Tibial nerve (tissue), 4 donors: Measurements from ENCODE around the gene ROCK2. TPM values are rescaled to one million over a fixed set of nuclear protein-coding genes. Genes with fewer than 3 reads are reported as not detected.

Experiments used
- DNase-seq, 2 donors: peaks; one replicate each; pipeline ENCODE4 v3.0.0-alpha.2; 2019; ENCODE audit warnings: low spot score in 2 of 2
- H3K27ac ChIP-seq, 4 donors: fragments of 200-600 bp; sonication (generic) in 3 of 4; one replicate each; pipeline ENCODE4 v1.5.1; 2017 to 2019; ENCODE audit warnings: mild to moderate bottlenecking in 1 of 4
- H3K27me3 ChIP-seq, 2 donors: fragments of 200-600 bp; sonication (generic) in 1 of 2; one replicate each; pipeline versions ENCODE4 v1.5.1 to v1.6.0; 2017 to 2019
- H3K36me3 ChIP-seq, 3 donors: fragments of 200-600 bp; sonication (generic); one replicate each; pipeline ENCODE4 v1.5.1; 2018 to 2019
- H3K4me1 ChIP-seq, 4 donors: fragments of 200-600 bp; sonication (generic) in 3 of 4; one replicate each; pipeline ENCODE4 v1.5.1; 2017 to 2019
- H3K4me3 ChIP-seq, 4 donors: fragments of 200-600 bp; sonication (generic) in 3 of 4; one replicate each; pipeline ENCODE4 v1.5.1; 2017 to 2019; ENCODE audit warnings: mild to moderate bottlenecking in 1 of 4, moderate library complexity in 1 of 4
- H3K9me3 ChIP-seq, 4 donors: fragments of 200-600 bp; sonication (generic) in 3 of 4; one replicate each; pipeline ENCODE4 v1.5.1; 2017 to 2019
- EP300 ChIP-seq, 2 donors: sonication (generic); formaldehyde crosslinking; IDR thresholded peaks; one replicate each; pipeline ENCODE4 v1.6.1; 2017; ENCODE audit warnings: antibody characterized with exemption in 2 of 2, mild to moderate bottlenecking in 1 of 2
- POLR2A ChIP-seq, 2 donors: fragments of 450-650 bp; IDR thresholded peaks; one replicate each; pipeline ENCODE4 v1.6.1; 2017; ENCODE audit warnings: antibody characterized with exemption in 2 of 2, mild to moderate bottlenecking in 2 of 2, moderate library complexity in 2 of 2
- WGBS, 2 donors: methylation state at CpG; one replicate each; pipeline ENCODE4 v1.1.5; 2018; 5-methylcytosine and 5-hydroxymethylcytosine counted together
- total RNA-seq, 4 donors: library from RNA; depleted of rRNA; stranded (reverse); fragments of >200 nt; gene quantifications; one replicate each; pipeline ENCODE4 v1.1.0, GENCODE V29; 2016
- TF ChIP-seq, protein P1 (sequence below), 5 experiments: fragments of 200-600 bp in 3 of 5; fragments of 450-650 bp in 2 of 5; sonication (generic) in 3 of 5; IDR thresholded peaks; one replicate each; pipeline ENCODE4 v1.5.1; 2016 to 2019; ENCODE audit warnings: antibody characterized with exemption in 5 of 5, mild to moderate bottlenecking in 3 of 5, moderate library complexity in 2 of 5

Gene ROCK2
- total RNA-seq, 4 donors from 2014 or later = 56.4 to 81.6 (median 60.7) TPM

DNA sequence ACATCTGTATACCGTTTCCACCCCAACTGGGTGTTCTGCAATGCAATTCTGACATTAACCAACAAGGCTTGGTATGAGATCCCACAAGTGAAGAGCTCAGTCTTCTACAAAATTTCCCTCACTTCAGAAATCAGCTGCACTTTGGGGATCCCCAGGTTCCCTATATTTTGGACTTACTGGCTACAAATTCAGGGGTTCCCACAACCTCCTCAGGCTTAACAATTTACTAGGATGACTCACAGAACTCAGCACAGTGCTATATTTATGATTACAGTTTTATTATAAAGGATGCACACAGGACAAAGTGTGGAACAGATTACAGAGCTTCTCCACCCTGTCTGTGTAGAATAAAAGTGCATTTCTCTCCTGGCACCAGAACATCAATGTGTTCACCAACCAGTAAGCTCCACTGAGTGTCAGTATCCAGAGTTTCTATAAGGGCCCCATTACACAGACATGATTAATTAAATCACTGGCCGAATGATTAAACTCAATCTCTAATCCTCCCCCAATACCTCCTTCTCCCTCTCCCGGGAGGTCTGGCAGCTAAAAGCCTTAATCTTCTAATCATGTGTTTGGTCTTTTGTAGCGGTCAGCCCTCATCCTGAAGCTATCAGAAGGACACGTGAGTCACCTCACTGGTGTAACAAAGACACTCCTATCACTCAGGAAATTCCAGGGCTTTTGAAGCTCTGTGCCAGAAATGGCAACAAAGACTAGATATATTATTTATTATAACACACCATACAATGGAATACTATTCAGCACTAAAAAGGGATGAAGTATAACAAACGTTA, 104.6 kb downstream of the ROCK2 start:
- H3K4me1 ChIP-seq = no peaks in the 10 kb centered on the region
- DNase-seq = no peak
- no peaks in the 10 kb centered on the region for H3K27me3 ChIP-seq
- H3K4me3 ChIP-seq = no peak overlapping the region
- peaks cover 0 to 5% (median 0%) of the 10 kb centered on the region in 3 donors for H3K36me3 ChIP-seq
- TF ChIP-seq POLR2A (IDR thresholded peaks at IDR 0.05) (no peak), EP300 (IDR thresholded peaks at IDR 0.05) (no peak)
- TF ChIP-seq, protein P1, sequence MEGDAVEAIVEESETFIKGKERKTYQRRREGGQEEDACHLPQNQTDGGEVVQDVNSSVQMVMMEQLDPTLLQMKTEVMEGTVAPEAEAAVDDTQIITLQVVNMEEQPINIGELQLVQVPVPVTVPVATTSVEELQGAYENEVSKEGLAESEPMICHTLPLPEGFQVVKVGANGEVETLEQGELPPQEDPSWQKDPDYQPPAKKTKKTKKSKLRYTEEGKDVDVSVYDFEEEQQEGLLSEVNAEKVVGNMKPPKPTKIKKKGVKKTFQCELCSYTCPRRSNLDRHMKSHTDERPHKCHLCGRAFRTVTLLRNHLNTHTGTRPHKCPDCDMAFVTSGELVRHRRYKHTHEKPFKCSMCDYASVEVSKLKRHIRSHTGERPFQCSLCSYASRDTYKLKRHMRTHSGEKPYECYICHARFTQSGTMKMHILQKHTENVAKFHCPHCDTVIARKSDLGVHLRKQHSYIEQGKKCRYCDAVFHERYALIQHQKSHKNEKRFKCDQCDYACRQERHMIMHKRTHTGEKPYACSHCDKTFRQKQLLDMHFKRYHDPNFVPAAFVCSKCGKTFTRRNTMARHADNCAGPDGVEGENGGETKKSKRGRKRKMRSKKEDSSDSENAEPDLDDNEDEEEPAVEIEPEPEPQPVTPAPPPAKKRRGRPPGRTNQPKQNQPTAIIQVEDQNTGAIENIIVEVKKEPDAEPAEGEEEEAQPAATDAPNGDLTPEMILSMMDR (IDR thresholded peaks at IDR 0.05) = no peak
- no peak overlapping the region for H3K27ac ChIP-seq
- WGBS, 2 donors = 73 to 82% methylated on average over 6 of the region's 6 CpGs
- no peaks in the 10 kb centered on the region for H3K9me3 ChIP-seq

DNA sequence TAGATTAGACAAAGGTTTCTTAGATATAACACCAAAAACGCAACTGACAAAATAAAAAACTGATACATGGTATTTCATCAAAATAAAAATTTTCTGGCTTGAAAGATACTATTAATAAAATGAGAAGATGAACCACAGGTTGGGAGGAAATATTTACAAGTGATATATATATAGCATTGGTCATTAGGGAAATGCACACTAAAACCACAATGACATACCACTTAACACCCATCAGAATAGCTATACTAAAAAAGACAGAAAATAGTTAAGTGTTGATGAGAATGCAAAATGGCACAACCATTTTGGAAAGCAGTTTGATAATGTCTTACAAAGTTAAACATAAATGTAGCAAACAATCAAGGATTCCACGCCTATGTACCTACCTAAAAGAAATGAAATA, 105.3 kb downstream of the ROCK2 start:
- TF ChIP-seq EP300 (IDR thresholded peaks at IDR 0.05) = no peak
- no peak for TF ChIP-seq POLR2A (IDR thresholded peaks at IDR 0.05)
- TF ChIP-seq, protein P1 (IDR thresholded peaks at IDR 0.05) = no peak
- Histone ChIP-seq H3K36me3 (peaks cover 0 to 5% (median 0%) of the 10 kb centered on the region in 3 donors), H3K27me3 (no peaks in the 10 kb centered on the region), H3K9me3 (no peaks in the 10 kb centered on the region), H3K4me1 (no peaks in the 10 kb centered on the region), H3K27ac (no peak overlapping the region), H3K4me3 (no peak overlapping the region)
- no peak for DNase-seq
- 92 to 97% methylated on average over 2 of the region's 2 CpGs for WGBS, 2 donors

DNA sequence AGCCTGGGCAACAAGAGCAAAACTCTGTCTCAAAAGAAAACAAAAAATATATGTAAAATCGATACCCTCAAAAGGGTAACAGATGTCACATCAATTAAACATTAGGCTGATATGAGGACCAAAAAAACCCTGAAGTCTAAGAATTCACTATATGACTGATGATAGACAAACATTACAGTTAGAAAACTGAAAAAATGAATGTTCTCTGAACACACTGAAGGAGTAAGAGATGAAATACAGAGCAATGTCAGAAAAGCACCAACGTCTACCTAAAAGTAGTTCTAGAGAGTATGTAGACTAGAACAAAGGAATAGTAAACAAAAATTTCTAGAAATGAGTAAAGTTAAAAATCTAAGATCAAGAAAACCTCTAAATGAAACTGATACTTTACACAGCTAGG, 107.3 kb downstream of the ROCK2 start:
- H3K4me1 ChIP-seq = no peaks in the 10 kb centered on the region
- WGBS, 2 donors = 67 to 80% methylated on average over 2 of the region's 2 CpGs

DNA sequence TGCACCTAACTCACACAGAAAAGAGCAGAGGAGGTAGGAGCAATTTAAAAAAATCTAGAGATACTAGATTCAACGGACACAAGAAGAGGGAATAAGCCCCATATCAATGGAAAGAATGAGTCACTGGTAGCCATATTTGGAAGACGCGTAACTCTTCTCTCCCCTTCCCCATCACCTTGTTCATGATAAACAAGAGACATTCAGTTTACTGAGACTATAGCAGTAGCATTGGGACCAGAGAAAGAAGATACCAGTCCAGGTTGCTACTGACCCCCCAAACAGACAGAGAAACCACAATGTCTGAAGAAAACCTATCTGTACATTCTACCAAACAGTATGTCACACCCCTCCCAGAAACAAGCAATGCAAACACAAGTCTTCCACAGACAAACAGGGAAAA, 108.1 kb downstream of the ROCK2 start:
- no peak overlapping the region for H3K27ac ChIP-seq
- H3K4me3 ChIP-seq = no peak overlapping the region
- no peaks in the 10 kb centered on the region for H3K4me1 ChIP-seq
- no peaks in the 10 kb centered on the region for H3K27me3 ChIP-seq
- 77 to 80% methylated on average over 3 of the region's 3 CpGs for WGBS, 2 donors
- TF ChIP-seq POLR2A (IDR thresholded peaks at IDR 0.05) = no peak
- no peak for TF ChIP-seq EP300 (IDR thresholded peaks at IDR 0.05)
- TF ChIP-seq, protein P1 (IDR thresholded peaks at IDR 0.05) = no peak
- no peaks in the 10 kb centered on the region for H3K9me3 ChIP-seq
- no peaks in the 10 kb centered on the region for H3K36me3 ChIP-seq
- DNase-seq = no peak

More for the DNA sequence above, 107.3 kb downstream of the ROCK2 start:
- no peak for DNase-seq
- no peaks in the 10 kb centered on the region for H3K9me3 ChIP-seq
- H3K27ac ChIP-seq = no peak overlapping the region
- H3K4me3 ChIP-seq = no peak overlapping the region
- H3K27me3 ChIP-seq = no peaks in the 10 kb centered on the region
- TF ChIP-seq EP300 (IDR thresholded peaks at IDR 0.05) (no peak), POLR2A (IDR thresholded peaks at IDR 0.05) (no peak)
- TF ChIP-seq, protein P1 (IDR thresholded peaks at IDR 0.05) = no peak
- peaks cover 0 to 5% (median 0%) of the 10 kb centered on the region in 3 donors for H3K36me3 ChIP-seq

DNA sequence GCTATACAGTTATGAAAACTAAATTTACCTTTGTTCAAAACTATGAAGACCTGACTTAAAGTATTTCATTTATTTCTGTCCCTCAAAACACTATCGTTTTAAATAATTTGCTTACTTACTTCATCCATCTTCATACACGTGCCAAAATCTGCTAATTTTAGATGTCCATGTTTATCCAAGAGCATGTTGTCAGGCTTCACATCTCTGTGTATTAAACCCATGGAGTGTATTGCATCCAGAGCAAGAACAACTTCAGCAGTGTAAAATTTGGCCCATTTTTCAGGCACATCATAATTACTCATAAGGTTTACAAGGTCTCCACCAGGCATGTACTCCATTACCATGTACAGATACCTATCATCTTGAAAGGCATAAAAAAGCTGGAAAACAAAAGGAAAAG, 108.9 kb downstream of the ROCK2 start:
- no peak for DNase-seq
- H3K27ac ChIP-seq = no peak overlapping the region
- 41 to 42% methylated on average over 2 of the region's 2 CpGs for WGBS, 2 donors
- TF ChIP-seq, protein P1 (IDR thresholded peaks at IDR 0.05) = no peak
- TF ChIP-seq POLR2A (IDR thresholded peaks at IDR 0.05) (no peak), EP300 (IDR thresholded peaks at IDR 0.05) (no peak)
- H3K36me3 ChIP-seq = no peaks in the 10 kb centered on the region
- no peaks in the 10 kb centered on the region for H3K9me3 ChIP-seq
- H3K27me3 ChIP-seq = no peaks in the 10 kb centered on the region
- no peak overlapping the region for H3K4me3 ChIP-seq
- no peaks in the 10 kb centered on the region for H3K4me1 ChIP-seq
